Activated T-cell treated with anti-CD3 and anti-CD28 coated beads, Interleukin-2, amount 50 U/mL, for 72 hours (primary cell): ENCODE results near the gene AGPAT3. TPM values are rescaled to one million over a fixed set of nuclear protein-coding genes. Genes with fewer than 3 reads are reported as not detected.
A peak's percentile ranks its signal among the peaks of the same experiment; 100 is the strongest.

ENCODE experiments used
- ATAC-seq, 2 donors: fragments of 150-1000 bp; cut with Tn5 transposase; replicated peaks in 1 of 2; 2 replicates each; pipeline ENCODE4 v1.10.0; 2021; ENCODE audit warnings: moderate library complexity in 2 of 2, mild to moderate bottlenecking in 1 of 2
- DNase-seq, 2 donors: peaks; one replicate each; pipeline ENCODE4 v3.0.0; 2021 to 2022; ENCODE audit warnings: mixed read lengths in 1 of 2
- H3K27ac Mint-ChIP-seq: one replicate; pipeline ENCODE4 v1.8.0; 2022; ENCODE audit warnings: mild to moderate bottlenecking, moderate library complexity, mixed read lengths
- H3K27me3 Mint-ChIP-seq: one replicate; pipeline ENCODE4 v1.8.0; 2022; ENCODE audit warnings: low read depth, mixed read lengths
- H3K36me3 Mint-ChIP-seq, 2 donors: one replicate each; pipeline ENCODE4 v1.8.0; 2022; ENCODE audit warnings: mixed read lengths in 2 of 2, mild to moderate bottlenecking in 1 of 2; ENCODE audit not compliant: insufficient read depth in 2 of 2
- H3K4me1 Mint-ChIP-seq: one replicate; pipeline ENCODE4 v1.8.0; 2022; ENCODE audit warnings: low read depth, mixed read lengths
- H3K4me3 Mint-ChIP-seq, 2 donors: one replicate each; pipeline ENCODE4 v1.8.0; 2022; ENCODE audit warnings: mild to moderate bottlenecking in 2 of 2, mixed read lengths in 2 of 2, moderate library complexity in 2 of 2
- H3K9me3 Mint-ChIP-seq, 2 donors: one replicate each; pipeline ENCODE4 v1.8.0; 2022; ENCODE audit warnings: mixed read lengths in 2 of 2
- total RNA-seq, 2 donors: library from RNA; stranded (reverse); gene quantifications; one replicate each; pipeline ENCODE4 v1.2.3, GENCODE V29; 2022

AGPAT3 gene
- total RNA-seq, 2 donors from 2014 or later, result 86.1 to 87.1 TPM

- Mint-ChIP-seq H3K9me3 (no peaks in the 10 kb centered on the region), H3K4me1 (peaks cover 97% of the 10 kb centered on the region), H3K27ac (peak overlapping the region; percentile 92), H3K27me3 (no peaks in the 10 kb centered on the region), H3K4me3 (peak overlapping the region; percentile 39 to 62), H3K36me3 (no peaks in the 10 kb centered on the region)
- DNase-seq (no peak), ATAC-seq (peak; percentile 64)
Measured at GRCh38 chr21:44018813-44019567, 154.0 kb downstream of the AGPAT3 start.

DNA sequence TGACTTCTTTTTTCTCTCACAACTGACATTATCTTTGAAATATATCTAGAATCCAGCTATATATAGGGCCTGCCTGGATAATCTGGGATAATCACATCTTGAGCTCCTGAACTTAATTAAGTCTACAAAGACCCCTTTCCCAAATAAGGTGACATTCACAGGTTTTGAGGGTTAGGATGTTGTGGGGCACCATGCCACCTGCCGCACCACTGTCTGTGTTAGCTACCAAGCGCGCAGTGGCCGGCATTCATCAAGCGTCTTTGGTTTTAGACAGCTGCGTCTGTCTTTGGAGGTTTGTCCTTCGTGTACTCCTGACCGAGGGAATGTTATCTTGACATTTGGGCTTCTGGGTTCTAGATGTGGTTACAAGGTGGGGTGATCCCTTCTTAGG, 154.5 kb downstream of the AGPAT3 start:
- H3K27ac Mint-ChIP-seq, result peak overlapping the region; percentile 92
- H3K27me3 Mint-ChIP-seq, result no peaks in the 10 kb centered on the region
- no peak for ATAC-seq
- peaks cover 97% of the 10 kb centered on the region for H3K4me1 Mint-ChIP-seq
- no peak for DNase-seq
- no peaks in the 10 kb centered on the region for H3K9me3 Mint-ChIP-seq
- H3K4me3 Mint-ChIP-seq, result peak overlapping the region; percentile 39 to 62
- H3K36me3 Mint-ChIP-seq, result no peaks in the 10 kb centered on the region

- Mint-ChIP-seq H3K4me3 (no peak overlapping the region), H3K27ac (peak overlapping the region; percentile 39), H3K4me1 (peaks cover 97% of the 10 kb centered on the region), H3K36me3 (no peaks in the 10 kb centered on the region), H3K27me3 (no peaks in the 10 kb centered on the region), H3K9me3 (no peaks in the 10 kb centered on the region)
- no peak for DNase-seq
- no peak for ATAC-seq
Measured at GRCh38 chr21:44020551-44020950, 155.5 kb downstream of the AGPAT3 start.

GRCh38 chr21:44021064-44021463, 156.0 kb downstream of the AGPAT3 start:
- peak overlapping the region in 1 of 2 donors; percentile 15 for H3K4me3 Mint-ChIP-seq
- H3K27ac Mint-ChIP-seq, result peak overlapping the region; percentile 61
- no peak for DNase-seq
- H3K36me3 Mint-ChIP-seq, result no peaks in the 10 kb centered on the region
- H3K27me3 Mint-ChIP-seq, result no peaks in the 10 kb centered on the region
- H3K9me3 Mint-ChIP-seq, result no peaks in the 10 kb centered on the region
- no peak for ATAC-seq
- peaks cover 97% of the 10 kb centered on the region for H3K4me1 Mint-ChIP-seq

- H3K9me3 Mint-ChIP-seq, result no peaks in the 10 kb centered on the region
- DNase-seq (no peak), ATAC-seq (peak in 1 of 2 donors; percentile 36)
- H3K36me3 Mint-ChIP-seq, result no peaks in the 10 kb centered on the region
- H3K4me3 Mint-ChIP-seq, result peak overlapping the region in 1 of 2 donors; percentile 15
- peaks cover 93% of the 10 kb centered on the region for H3K4me1 Mint-ChIP-seq
- H3K27ac Mint-ChIP-seq, result peak overlapping the region; percentile 80
- H3K27me3 Mint-ChIP-seq, result no peaks in the 10 kb centered on the region
Measured at GRCh38 chr21:44024257-44024656, 159.2 kb downstream of the AGPAT3 start.

GRCh38 chr21:44024887-44025353, 159.9 kb downstream of the AGPAT3 start:
- DNase-seq (no peak), ATAC-seq (no peak)
- Mint-ChIP-seq H3K27me3 (no peaks in the 10 kb centered on the region), H3K36me3 (no peaks in the 10 kb centered on the region), H3K27ac (peak overlapping the region; percentile 83), H3K9me3 (no peaks in the 10 kb centered on the region), H3K4me3 (peak overlapping the region; percentile 23 to 68), H3K4me1 (peaks cover 89% of the 10 kb centered on the region)

GRCh38 chr21:44027607-44028286, 162.7 kb downstream of the AGPAT3 start:
- ATAC-seq (no peak), DNase-seq (no peak)
- Mint-ChIP-seq H3K27me3 (no peaks in the 10 kb centered on the region), H3K4me3 (no peak overlapping the region), H3K9me3 (no peaks in the 10 kb centered on the region), H3K36me3 (peaks cover 0 to 2% of the 10 kb centered on the region in 2 donors), H3K27ac (no peak overlapping the region), H3K4me1 (peaks cover 72% of the 10 kb centered on the region)

DNA sequence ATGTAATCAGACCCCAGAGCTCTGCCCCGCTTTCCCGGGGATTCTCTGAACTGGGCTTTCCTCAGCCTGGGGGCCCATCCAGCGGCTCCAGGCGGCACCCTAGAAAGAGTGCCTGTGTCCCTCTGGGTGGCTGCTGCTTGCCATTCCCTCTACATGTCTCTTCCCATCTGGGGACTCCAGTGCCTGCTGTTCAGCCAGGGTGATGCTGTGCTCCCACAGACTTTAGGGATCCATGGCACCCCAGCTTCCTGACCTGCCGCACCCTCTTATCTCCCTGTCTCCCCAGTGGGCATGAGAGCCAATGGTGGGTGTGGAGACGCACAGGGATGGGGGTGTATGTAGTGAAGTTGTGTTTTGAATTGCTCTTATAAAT, 163.2 kb downstream of the AGPAT3 start:
- peak overlapping the region; percentile 47 for H3K27ac Mint-ChIP-seq
- ATAC-seq, result no peak
- H3K4me1 Mint-ChIP-seq, result peaks cover 66% of the 10 kb centered on the region
- no peak for DNase-seq
- H3K9me3 Mint-ChIP-seq, result no peaks in the 10 kb centered on the region
- H3K27me3 Mint-ChIP-seq, result no peaks in the 10 kb centered on the region
- H3K4me3 Mint-ChIP-seq, result no peak overlapping the region
- peaks cover 0 to 5% of the 10 kb centered on the region in 2 donors for H3K36me3 Mint-ChIP-seq

DNA sequence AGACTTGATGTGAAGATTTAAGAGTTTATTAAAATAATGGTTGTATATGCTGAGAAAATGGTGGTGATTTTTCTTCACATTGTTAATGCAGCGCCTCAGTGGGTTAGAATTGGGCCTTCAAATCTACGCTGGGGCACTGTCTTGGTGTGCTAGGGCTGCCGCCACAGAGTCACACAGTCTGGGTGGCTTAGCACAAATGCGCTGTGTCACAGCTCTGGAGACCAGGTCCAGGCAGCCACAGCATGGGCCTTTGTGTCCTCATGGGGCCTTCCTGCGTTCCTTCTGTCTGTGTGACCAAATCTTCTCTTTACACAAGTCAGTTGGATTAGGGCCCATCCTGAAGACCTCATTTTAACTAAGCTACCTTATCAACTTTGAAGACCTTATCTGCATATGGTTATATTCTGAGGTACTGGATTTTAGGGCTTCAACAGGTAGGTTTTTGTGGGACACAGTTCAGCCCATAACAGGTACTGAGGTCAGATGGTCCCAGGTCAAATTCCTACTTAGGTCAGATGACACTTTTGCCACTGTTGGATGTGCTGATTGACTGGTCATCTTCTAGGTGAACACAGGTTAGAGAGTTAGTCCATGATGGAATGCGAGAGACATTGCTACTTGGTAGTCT, 164.6 kb downstream of the AGPAT3 start:
- no peaks in the 10 kb centered on the region for H3K9me3 Mint-ChIP-seq
- peaks cover 53% of the 10 kb centered on the region for H3K4me1 Mint-ChIP-seq
- DNase-seq (no peak), ATAC-seq (no peak)
- H3K27me3 Mint-ChIP-seq, result no peaks in the 10 kb centered on the region
- peak overlapping the region; percentile 70 for H3K27ac Mint-ChIP-seq
- peaks cover 2 to 9% of the 10 kb centered on the region in 2 donors for H3K36me3 Mint-ChIP-seq
- H3K4me3 Mint-ChIP-seq, result no peak overlapping the region

DNA sequence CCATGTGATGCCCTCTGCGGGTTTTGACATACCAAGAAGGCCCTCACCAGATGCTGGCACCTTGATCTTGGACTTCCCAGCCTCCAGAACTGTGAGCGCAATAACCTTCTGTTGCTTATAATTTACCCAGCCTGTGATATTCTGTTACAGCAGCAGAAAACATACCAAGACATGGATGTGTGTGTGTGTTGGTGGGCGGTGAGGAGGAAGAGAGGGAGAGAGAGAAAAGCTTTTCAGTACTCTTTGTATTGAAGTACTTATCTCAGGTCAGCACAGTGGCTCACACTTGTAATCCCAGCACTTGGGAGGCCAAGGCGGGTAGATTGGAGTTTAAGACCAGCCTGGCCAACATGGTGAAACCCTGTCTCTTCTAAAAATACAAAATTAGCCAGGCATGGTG, 170.2 kb downstream of the AGPAT3 start:
- Mint-ChIP-seq H3K27ac (no peak overlapping the region), H3K9me3 (no peaks in the 10 kb centered on the region), H3K4me1 (peaks cover 12% of the 10 kb centered on the region), H3K27me3 (no peaks in the 10 kb centered on the region), H3K36me3 (peaks cover 2 to 21% of the 10 kb centered on the region in 2 donors), H3K4me3 (no peak overlapping the region)
- no peak for DNase-seq
- ATAC-seq, result no peak

Other genes with a start within 250 kb of the AGPAT3 start
- gene HSF2BP, start 205.7 kb upstream of the AGPAT3 start, total RNA-seq, result 1 to 10 TPM; 1.3 to 1.9 TPM
- gene RRP1B, start 205.7 kb upstream of the AGPAT3 start, total RNA-seq, result 10 to 100 TPM; 52.6 to 62.0 TPM
- 10 to 100 TPM; 87.9 to 99.5 TPM for gene PDXK, start 146.1 kb upstream of the AGPAT3 start, total RNA-seq
- gene CSTB, start 88.9 kb upstream of the AGPAT3 start, total RNA-seq, result 10 to 100 TPM; 30.7 to 32.3 TPM
- gene RRP1, start 75.6 kb upstream of the AGPAT3 start, total RNA-seq, result 10 to 100 TPM; 30.3 to 41.9 TPM
- gene TRAPPC10, start 147.1 kb downstream of the AGPAT3 start, total RNA-seq, result 10 to 100 TPM; 53.5 to 72.6 TPM
- gene PWP2, start 242.2 kb downstream of the AGPAT3 start, total RNA-seq, result 10 to 100 TPM in 1 of 2 donors, 1 to 10 TPM in 1; 5.9 to 23.2 TPM